Retinal pigment epithelial cell (primary cell): ENCODE results near the gene GALT.
A peak's percentile ranks its signal among the peaks of the same experiment; 100 is the strongest.

Source experiments
- DNase-seq: peaks from one replicate; pipeline ENCODE4 v3.0.0-alpha.2; 2010; ENCODE audit warnings: low read depth
- H3K4me3 ChIP-seq: 2 replicates; pipeline ENCODE4 v1.5.1; 2011; ENCODE audit warnings: mild to moderate bottlenecking, low read length, control low read depth, moderate library complexity
- TF ChIP-seq, protein P1 (sequence below): conservative IDR thresholded peaks from 2 replicates; pipeline ENCODE4 v1.5.1; 2011; ENCODE audit warnings: low read depth, low read length, control low read depth, inconsistent platforms

The GALT gene

DNA sequence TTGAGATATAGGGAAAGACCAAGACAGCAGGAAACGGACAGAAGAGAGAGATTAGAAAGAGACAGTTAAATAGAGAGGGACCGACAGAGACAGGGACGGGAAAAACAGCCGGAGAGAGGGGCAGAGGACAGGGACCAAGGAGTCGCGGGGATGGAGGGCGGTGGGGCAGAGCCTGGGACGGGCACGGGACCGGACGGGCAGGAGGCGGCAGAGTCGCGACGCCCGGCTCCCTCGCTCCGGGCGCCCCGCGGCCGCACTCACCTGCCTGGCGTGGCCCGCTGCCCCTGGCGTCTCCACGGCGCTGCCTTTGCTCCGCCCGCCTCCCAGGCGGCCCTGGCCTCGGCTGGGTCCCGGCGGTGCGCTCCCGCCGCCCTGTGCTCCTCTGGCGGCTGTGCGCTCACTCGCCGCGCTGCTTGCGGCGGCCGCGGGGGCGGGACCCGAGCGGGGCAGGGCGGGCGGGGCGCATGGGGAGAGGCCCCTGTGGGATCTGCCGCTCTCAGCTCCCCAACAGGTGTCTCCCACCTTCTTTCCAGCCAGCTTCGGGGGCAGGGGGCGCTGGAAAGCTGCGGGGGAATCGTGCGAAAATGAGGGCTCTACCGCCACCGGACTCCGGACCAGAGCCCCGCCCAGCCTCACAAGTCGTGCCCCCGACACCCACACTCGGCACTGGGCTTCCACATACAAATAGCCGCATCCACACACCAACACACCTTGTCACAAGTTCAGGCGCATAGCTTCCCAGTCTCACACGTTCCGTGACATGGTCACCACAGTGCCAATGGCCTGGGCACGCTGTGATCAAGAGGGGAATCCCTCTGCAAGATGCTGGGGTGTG, 17.6 kb upstream of the GALT start, which contains the start of gene ARID3C:
Gene ARID3C, minus strand, starts transcription at position 411 of the 835 bp plus-strand sequence. CDS start 1,052 bp downstream, outside the sequence.
- DNase-seq: no peak
- H3K4me3 ChIP-seq: peak within 1 kb of the TSS; percentile 19
- TF ChIP-seq, protein P1, sequence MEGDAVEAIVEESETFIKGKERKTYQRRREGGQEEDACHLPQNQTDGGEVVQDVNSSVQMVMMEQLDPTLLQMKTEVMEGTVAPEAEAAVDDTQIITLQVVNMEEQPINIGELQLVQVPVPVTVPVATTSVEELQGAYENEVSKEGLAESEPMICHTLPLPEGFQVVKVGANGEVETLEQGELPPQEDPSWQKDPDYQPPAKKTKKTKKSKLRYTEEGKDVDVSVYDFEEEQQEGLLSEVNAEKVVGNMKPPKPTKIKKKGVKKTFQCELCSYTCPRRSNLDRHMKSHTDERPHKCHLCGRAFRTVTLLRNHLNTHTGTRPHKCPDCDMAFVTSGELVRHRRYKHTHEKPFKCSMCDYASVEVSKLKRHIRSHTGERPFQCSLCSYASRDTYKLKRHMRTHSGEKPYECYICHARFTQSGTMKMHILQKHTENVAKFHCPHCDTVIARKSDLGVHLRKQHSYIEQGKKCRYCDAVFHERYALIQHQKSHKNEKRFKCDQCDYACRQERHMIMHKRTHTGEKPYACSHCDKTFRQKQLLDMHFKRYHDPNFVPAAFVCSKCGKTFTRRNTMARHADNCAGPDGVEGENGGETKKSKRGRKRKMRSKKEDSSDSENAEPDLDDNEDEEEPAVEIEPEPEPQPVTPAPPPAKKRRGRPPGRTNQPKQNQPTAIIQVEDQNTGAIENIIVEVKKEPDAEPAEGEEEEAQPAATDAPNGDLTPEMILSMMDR: no peak

DNA sequence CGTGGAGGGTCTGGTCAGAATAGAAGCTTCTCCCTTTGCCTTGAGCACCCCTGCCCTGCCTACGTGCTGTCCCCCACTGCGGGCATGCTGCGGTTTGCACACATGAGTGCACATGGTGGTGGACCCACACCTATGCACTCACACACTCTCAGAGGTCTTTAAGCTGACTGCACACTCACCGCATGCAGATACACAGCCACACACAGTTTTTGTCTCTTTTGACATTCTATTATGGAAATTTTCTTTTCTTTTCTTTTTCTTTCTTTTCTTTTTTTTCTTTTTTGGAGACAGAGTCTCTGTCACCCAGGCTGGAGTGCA, 17.0 kb upstream of the GALT start:
- TF ChIP-seq, protein P1: no peak
- DNase-seq: no peak
- H3K4me3 ChIP-seq: no peak overlapping the region

DNA sequence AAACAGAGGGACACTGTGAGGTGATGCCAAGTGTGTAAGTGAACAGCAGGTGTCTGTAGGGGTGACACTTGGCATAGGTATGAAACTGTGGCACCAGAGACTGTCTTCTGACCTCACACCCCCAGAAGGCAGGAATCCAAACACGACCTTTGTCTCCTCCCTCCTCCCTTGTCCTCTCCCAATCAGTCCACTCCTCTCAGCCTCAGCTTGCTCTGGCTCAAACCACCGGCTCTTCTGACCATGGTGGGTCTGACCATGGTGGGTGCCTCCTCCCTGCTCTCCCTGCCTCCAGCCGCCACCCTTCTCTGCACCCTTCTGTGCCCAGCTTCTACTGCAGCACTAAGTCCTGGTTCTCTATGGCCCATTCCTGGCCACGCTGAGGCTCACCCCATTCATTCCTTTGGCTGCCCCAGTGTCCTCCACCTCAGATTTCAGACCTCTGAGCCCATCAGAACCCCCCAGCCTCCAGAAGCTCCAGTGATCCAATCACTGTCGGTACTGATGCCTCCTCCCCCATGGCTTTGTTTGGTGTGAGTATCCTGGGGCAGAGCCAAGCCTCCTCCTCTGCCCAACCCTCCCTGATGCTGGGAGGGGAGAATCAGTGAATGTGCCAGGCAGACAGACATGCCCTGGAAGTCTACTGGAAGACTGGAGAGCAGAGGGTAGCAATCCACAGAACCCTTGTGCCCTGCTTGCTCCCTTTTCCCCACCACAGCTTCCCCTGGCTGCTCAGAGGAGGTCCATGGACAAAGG, 15.9 kb upstream of the GALT start:
- no peak overlapping the region for H3K4me3 ChIP-seq
- TF ChIP-seq, protein P1: no peak
- no peak for DNase-seq

DNA sequence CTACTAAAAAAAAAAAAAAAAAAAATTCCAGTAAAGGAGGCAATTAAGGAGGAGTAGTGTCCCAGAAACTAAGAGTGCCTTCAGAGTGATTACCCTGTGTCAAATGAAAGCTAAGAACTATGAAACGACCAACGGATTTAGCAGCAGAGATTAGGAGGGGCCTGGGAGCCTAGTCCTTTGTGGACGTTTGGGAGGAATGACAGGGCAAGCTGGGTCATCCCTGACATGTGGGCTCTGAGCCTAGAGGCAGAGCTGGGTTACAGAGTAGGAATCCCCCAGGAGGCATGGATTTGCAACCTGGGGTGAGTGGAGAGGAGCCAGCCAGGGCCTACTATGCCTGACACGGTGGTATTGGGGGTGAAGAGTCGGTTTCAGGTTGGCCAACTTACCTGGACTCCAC, 13.3 kb upstream of the GALT start:
- DNase-seq: no peak
- TF ChIP-seq, protein P1: no peak
- no peak overlapping the region for H3K4me3 ChIP-seq

DNA sequence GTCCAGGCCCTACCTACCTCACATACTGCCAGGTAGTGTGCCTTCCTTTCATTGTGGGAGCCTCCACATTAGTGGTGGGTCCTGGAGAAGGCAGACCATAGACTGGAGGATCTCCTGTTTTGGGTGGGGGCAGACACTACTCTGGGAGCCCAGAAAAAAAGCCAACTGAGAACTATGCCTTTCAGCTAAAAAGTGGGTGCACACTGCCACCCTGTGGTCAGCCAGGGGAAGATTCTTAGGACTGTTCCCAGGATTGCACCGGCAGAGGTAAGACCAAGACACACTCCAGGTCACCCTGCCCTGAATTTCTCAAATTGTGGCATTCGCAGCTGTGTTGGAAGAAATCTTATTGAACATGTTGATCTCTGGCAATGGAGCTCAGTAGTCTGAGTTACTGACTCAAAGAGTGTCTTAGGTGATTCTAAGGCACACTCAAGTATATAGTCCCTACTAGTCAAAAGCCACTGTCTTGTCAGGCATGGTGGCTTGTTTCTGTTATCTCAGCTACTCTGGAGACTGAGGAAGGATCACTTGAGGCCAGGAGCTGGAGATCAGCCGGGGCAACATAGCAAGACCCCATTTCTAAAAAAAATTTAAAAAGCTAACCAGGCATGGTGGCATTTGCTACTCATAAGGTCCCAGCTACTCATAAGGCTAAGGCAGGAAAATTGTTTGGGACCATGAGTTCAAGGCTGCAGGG, 12.5 kb upstream of the GALT start:
- TF ChIP-seq, protein P1: peak; percentile 85
- no peak for DNase-seq
- H3K4me3 ChIP-seq: no peak overlapping the region

DNA sequence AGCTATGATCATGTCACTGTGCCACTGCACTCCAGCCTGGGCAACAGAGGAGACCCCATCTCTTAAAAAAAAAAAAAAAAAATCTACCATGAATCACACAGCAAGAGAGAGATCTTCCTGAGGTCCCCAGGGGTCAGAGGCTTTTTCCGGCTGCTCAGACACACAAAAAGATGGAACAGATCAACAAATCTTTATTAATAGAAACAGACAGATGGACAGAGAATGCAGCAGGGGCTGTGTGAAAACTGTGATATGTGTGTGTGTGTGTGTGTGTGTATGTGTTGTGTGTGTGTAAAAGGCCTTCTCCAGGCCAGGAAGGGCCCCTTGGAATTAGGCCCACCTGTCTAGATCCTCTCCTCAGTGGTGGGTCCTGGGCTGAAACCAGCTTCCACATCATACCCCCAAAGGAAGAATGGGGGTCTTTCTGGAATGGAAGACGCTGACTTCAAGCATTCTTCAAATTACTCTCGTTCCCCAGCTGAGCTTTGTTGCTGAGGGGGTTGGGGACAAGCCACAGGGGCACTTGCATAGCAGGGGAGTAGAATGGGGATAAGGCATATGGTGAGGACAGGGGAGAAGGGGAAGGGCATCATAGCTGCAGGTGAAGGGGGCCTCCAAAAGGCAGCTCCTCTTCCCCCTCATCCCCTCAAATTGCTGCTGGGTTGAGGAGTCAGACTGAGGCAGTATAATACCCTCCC, 11.8 kb upstream of the GALT start:
- TF ChIP-seq, protein P1: no peak
- no peak overlapping the region for H3K4me3 ChIP-seq
- no peak for DNase-seq
